ENCODE measurements around the gene TRMT11.

TRMT11 gene

DNA sequence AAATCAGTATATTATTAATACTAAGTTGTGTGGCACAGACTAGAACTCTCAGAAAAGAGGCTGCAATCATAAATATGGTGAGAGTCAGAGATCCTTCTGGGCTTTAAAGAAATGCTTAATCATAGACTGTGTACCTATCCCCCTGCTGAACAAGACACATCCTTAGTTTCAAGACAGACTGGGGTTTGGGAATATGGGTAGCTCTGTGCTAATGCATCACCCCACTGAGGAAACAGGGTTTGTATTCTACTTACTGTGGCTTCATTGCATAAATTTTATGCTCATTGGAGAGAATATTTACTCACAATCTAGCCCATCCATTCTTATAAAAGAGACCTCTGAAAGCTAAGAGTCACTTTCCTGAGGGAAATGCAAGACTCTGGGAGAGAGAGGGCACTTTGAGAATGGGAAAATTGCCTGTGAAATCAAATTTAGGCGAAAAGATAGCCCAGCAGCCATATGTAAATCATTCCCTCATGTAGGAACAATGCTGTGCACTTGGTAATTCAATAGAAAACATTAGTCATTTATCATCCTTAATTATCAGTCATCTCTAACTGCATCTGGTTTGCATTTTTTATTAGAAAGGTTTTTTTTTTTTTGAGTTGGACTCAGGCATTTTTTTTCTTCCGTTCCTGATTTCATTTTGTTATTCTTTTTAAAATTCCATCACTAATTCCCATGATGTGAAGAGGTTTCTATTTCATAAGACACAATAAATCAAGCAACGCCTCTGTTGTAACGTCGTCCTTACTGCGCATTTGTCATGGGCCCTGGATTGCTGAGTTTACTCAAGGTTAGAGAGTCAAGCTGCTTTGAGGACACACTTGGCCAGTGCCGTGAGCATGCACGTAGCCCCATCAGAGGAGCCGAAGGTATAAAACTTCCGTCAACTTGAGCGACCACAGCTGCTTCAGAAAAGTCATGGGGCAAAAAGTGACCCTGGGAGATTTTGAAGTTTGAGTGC lies 91.8 kb downstream of the TRMT11 start:
- no peak for DNase-seq

DNA sequence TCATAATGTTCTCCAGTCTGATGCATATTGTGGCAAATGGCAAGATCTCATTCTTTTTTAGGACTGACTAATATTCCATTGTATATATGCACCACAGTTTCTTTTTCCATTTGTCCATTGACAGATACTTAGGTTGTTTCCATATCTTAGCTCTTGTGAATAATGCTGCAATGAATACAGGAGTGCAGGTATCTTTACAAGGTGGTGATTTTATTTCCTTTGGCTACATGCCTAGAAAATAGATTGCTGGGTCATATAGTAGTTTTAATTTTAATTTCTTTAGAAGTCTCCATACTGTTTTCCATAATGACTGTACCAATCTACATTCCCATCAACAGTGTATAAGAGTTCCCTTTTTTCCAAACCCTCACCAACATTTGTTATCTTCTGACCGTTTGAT lies 97.5 kb downstream of the TRMT11 start:
- no peak for DNase-seq

DNA sequence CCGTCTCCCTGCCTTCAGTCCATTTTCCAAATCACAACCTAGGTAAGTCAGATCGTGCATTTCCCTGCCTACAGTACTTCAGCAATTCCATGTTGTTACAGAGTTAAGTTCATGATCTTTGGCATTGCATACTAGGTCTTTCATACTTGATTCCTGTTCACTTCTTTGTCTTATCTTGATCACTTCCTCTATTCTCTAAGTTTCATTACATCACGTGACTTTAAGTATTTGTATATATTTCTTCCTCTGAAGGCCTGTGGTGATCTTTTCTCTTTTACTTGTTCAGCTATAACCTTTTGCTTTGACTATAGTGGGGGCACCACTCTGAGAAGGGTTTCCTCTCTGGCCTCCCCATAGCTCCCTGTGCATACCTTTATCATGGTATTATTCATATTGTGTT lies 100.2 kb downstream of the TRMT11 start:
- no peak for DNase-seq

Data from activated CD4-positive, CD25-positive, alpha-beta regulatory T cell treated with anti-CD3 and anti-CD28 coated beads, Interleukin-2, amount 50 U/mL, for 72 hours (primary cell).